ENCODE data around the gene DNAH10.

- TF ChIP-seq CTCF (IDR thresholded peaks at IDR 0.05) (no peak), POLR2A (IDR thresholded peaks at IDR 0.05) (no peak)
Measured at GRCh38 chr12:123950476-123951349, 188.6 kb downstream of the DNAH10 start.
